Measurements from ENCODE around the gene AOPEP. TPM values are rescaled to one million over a fixed set of nuclear protein-coding genes. Genes with fewer than 3 reads are reported as not detected.

AOPEP gene
- total RNA-seq, 1 experiment from 2014 or later = 14.4 TPM

DNA sequence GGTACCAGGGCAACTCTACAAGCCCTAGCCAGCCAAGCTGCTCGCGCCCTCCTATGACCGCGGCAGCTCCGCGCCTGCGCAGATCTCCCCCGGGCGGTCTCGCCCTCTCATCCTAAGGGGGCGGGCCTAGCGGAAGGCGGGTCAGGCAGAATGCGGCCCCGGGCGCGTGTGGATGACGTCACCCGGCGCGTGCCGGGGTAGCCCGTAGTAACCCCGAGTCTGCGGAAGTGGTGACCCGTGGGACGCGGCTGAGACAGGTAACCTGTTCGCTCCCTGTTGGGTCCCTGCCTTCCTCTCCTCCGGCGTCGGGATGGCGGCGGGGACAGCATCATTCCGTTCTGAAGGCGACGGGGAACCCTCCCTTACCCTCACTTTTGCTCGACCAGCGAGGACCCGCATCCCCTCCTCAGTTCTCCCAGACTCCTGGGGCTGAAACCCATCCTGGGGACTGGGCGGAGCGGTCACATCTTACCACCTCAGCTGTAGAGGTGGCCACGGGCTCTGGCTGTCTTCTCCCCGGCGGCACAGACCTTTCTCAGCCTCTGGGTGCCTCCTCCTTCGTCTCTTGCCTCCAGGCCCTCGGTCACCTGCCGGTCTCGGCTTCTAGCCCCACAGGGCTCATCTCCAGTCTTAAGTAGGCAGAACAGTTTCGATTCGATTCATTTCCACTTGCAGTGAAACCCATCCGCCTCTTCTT lies at the start of gene AOPEP (continued):
- TF ChIP-seq, protein P1, sequence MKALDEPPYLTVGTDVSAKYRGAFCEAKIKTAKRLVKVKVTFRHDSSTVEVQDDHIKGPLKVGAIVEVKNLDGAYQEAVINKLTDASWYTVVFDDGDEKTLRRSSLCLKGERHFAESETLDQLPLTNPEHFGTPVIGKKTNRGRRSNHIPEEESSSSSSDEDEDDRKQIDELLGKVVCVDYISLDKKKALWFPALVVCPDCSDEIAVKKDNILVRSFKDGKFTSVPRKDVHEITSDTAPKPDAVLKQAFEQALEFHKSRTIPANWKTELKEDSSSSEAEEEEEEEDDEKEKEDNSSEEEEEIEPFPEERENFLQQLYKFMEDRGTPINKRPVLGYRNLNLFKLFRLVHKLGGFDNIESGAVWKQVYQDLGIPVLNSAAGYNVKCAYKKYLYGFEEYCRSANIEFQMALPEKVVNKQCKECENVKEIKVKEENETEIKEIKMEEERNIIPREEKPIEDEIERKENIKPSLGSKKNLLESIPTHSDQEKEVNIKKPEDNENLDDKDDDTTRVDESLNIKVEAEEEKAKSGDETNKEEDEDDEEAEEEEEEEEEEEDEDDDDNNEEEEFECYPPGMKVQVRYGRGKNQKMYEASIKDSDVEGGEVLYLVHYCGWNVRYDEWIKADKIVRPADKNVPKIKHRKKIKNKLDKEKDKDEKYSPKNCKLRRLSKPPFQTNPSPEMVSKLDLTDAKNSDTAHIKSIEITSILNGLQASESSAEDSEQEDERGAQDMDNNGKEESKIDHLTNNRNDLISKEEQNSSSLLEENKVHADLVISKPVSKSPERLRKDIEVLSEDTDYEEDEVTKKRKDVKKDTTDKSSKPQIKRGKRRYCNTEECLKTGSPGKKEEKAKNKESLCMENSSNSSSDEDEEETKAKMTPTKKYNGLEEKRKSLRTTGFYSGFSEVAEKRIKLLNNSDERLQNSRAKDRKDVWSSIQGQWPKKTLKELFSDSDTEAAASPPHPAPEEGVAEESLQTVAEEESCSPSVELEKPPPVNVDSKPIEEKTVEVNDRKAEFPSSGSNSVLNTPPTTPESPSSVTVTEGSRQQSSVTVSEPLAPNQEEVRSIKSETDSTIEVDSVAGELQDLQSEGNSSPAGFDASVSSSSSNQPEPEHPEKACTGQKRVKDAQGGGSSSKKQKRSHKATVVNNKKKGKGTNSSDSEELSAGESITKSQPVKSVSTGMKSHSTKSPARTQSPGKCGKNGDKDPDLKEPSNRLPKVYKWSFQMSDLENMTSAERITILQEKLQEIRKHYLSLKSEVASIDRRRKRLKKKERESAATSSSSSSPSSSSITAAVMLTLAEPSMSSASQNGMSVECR (CRISPR knock-in tag; IDR thresholded peaks at IDR 0.05; ENCODE audit: borderline replicate concordance) = no peak; the same call in 1 of the 2 replicates
- TF ChIP-seq NR2C2 (CRISPR knock-in tag; IDR thresholded peaks at IDR 0.05) (no peak), TEAD1 (CRISPR knock-in tag; IDR thresholded peaks at IDR 0.05) (peak; percentile 79; the same call in 1 of the 2 replicates), NFE2L1 (CRISPR knock-in tag; IDR thresholded peaks at IDR 0.05) (no peak), RORB (CRISPR knock-in tag; IDR thresholded peaks at IDR 0.05) (no peak), MYBL2 (CRISPR knock-in tag; IDR thresholded peaks at IDR 0.05) (peak; percentile 55; the same call in 1 of the 2 replicates), ZNF219 (CRISPR knock-in tag; IDR thresholded peaks at IDR 0.05; ENCODE audit: borderline replicate concordance) (no peak), PRRX2 (CRISPR knock-in tag; IDR thresholded peaks at IDR 0.05) (no peak), TP53 (CRISPR knock-in tag; IDR thresholded peaks at IDR 0.05) (no peak), IRF2 (CRISPR knock-in tag; IDR thresholded peaks at IDR 0.05; ENCODE audit: borderline replicate concordance, low read depth) (no peak), ZNF121 (CRISPR knock-in tag; IDR thresholded peaks at IDR 0.05) (no peak), JAZF1 (CRISPR knock-in tag; IDR thresholded peaks at IDR 0.05) (no peak)
- TF ChIP-seq, protein P2, sequence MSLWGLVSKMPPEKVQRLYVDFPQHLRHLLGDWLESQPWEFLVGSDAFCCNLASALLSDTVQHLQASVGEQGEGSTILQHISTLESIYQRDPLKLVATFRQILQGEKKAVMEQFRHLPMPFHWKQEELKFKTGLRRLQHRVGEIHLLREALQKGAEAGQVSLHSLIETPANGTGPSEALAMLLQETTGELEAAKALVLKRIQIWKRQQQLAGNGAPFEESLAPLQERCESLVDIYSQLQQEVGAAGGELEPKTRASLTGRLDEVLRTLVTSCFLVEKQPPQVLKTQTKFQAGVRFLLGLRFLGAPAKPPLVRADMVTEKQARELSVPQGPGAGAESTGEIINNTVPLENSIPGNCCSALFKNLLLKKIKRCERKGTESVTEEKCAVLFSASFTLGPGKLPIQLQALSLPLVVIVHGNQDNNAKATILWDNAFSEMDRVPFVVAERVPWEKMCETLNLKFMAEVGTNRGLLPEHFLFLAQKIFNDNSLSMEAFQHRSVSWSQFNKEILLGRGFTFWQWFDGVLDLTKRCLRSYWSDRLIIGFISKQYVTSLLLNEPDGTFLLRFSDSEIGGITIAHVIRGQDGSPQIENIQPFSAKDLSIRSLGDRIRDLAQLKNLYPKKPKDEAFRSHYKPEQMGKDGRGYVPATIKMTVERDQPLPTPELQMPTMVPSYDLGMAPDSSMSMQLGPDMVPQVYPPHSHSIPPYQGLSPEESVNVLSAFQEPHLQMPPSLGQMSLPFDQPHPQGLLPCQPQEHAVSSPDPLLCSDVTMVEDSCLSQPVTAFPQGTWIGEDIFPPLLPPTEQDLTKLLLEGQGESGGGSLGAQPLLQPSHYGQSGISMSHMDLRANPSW (CRISPR knock-in tag; conservative IDR thresholded peaks at IDR 0.05; ENCODE audit: low read depth) = no peak
- TF ChIP-seq, protein P3, sequence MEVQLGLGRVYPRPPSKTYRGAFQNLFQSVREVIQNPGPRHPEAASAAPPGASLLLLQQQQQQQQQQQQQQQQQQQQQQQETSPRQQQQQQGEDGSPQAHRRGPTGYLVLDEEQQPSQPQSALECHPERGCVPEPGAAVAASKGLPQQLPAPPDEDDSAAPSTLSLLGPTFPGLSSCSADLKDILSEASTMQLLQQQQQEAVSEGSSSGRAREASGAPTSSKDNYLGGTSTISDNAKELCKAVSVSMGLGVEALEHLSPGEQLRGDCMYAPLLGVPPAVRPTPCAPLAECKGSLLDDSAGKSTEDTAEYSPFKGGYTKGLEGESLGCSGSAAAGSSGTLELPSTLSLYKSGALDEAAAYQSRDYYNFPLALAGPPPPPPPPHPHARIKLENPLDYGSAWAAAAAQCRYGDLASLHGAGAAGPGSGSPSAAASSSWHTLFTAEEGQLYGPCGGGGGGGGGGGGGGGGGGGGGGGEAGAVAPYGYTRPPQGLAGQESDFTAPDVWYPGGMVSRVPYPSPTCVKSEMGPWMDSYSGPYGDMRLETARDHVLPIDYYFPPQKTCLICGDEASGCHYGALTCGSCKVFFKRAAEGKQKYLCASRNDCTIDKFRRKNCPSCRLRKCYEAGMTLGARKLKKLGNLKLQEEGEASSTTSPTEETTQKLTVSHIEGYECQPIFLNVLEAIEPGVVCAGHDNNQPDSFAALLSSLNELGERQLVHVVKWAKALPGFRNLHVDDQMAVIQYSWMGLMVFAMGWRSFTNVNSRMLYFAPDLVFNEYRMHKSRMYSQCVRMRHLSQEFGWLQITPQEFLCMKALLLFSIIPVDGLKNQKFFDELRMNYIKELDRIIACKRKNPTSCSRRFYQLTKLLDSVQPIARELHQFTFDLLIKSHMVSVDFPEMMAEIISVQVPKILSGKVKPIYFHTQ (CRISPR knock-in tag; IDR thresholded peaks at IDR 0.05) = no peak
- TF ChIP-seq, protein P4, sequence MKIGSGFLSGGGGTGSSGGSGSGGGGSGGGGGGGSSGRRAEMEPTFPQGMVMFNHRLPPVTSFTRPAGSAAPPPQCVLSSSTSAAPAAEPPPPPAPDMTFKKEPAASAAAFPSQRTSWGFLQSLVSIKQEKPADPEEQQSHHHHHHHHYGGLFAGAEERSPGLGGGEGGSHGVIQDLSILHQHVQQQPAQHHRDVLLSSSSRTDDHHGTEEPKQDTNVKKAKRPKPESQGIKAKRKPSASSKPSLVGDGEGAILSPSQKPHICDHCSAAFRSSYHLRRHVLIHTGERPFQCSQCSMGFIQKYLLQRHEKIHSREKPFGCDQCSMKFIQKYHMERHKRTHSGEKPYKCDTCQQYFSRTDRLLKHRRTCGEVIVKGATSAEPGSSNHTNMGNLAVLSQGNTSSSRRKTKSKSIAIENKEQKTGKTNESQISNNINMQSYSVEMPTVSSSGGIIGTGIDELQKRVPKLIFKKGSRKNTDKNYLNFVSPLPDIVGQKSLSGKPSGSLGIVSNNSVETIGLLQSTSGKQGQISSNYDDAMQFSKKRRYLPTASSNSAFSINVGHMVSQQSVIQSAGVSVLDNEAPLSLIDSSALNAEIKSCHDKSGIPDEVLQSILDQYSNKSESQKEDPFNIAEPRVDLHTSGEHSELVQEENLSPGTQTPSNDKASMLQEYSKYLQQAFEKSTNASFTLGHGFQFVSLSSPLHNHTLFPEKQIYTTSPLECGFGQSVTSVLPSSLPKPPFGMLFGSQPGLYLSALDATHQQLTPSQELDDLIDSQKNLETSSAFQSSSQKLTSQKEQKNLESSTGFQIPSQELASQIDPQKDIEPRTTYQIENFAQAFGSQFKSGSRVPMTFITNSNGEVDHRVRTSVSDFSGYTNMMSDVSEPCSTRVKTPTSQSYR (CRISPR knock-in tag; IDR thresholded peaks at IDR 0.05) = no peak
- TF ChIP-seq, protein P5, sequence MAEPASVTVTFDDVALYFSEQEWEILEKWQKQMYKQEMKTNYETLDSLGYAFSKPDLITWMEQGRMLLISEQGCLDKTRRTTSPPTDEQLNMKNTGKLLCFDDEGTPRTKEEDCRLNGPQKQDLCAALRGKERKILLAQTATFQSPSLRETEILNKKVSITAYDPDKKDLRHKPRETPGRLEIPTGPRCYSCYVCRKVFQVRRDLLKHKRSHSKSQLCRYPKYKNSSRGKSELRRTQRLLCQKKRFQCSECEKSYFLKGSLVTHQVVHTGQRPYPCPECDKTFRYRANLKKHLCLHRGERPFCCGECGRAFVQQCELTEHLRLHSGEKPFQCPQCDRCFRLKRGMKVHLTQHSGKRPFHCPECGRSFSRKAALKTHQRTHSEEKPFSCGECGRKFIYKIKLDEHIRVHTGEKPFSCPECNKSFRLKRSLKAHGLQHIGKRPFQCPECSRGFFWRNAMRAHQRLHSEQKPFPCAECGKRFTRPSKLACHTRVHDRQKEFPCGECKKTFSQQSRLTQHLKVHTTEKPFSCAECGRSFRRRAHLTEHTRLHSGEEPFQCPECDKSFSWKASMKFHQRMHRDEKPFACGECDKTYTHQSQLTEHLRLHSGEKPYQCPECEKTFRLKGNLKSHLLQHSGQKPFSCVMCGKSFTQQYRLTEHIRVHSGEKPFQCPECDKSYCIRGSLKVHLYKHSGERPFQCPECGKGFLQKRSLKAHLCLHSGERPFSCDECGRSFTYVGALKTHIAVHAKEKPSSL (CRISPR knock-in tag; conservative IDR thresholded peaks at IDR 0.05) = no peak
- TF ChIP-seq, protein P6, sequence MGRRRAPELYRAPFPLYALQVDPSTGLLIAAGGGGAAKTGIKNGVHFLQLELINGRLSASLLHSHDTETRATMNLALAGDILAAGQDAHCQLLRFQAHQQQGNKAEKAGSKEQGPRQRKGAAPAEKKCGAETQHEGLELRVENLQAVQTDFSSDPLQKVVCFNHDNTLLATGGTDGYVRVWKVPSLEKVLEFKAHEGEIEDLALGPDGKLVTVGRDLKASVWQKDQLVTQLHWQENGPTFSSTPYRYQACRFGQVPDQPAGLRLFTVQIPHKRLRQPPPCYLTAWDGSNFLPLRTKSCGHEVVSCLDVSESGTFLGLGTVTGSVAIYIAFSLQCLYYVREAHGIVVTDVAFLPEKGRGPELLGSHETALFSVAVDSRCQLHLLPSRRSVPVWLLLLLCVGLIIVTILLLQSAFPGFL (CRISPR knock-in tag; IDR thresholded peaks at IDR 0.05; ENCODE audit: borderline replicate concordance) = no peak
- TF ChIP-seq, protein P7, sequence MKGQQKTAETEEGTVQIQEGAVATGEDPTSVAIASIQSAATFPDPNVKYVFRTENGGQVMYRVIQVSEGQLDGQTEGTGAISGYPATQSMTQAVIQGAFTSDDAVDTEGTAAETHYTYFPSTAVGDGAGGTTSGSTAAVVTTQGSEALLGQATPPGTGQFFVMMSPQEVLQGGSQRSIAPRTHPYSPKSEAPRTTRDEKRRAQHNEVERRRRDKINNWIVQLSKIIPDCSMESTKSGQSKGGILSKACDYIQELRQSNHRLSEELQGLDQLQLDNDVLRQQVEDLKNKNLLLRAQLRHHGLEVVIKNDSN (CRISPR knock-in tag; IDR thresholded peaks at IDR 0.05) = peak; percentile 77; the same call in 1 of the 2 replicates
- TF ChIP-seq, protein P8, sequence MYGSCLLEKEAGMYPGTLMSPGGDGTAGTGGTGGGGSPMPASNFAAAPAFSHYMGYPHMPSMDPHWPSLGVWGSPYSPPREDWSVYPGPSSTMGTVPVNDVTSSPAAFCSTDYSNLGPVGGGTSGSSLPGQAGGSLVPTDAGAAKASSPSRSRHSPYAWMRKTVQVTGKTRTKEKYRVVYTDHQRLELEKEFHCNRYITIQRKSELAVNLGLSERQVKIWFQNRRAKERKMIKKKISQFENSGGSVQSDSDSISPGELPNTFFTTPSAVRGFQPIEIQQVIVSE (CRISPR knock-in tag; IDR thresholded peaks at IDR 0.05; ENCODE audit: borderline replicate concordance) = no peak

All from WTC11 (cell line).